Hepatocyte (in vitro differentiated cells): Measurements from ENCODE around the gene UTP25. TPM values are rescaled to one million over a fixed set of nuclear protein-coding genes. Genes with fewer than 3 reads are reported as not detected.
A peak's percentile ranks its signal among the peaks of the same experiment; 100 is the strongest.

ENCODE experiments used
- DNase-seq: peaks from one replicate; pipeline ENCODE4 v3.0.0-alpha.2; 2016; ENCODE audit warnings: low spot score
- H2AFZ ChIP-seq: fragments of 200-600 bp; sonication (generic); 2 replicates; pipeline ENCODE4 v1.6.0; 2016; ENCODE audit warnings: antibody characterized with exemption, mild to moderate bottlenecking
- H3K27ac ChIP-seq: fragments of 200-600 bp; sonication (generic); 2 replicates; pipeline ENCODE4 v1.5.1; 2016; ENCODE audit warnings: mild to moderate bottlenecking
- H3K27me3 ChIP-seq: fragments of 200-600 bp; sonication (generic); 2 replicates; pipeline ENCODE4 v1.6.1; 2016
- H3K36me3 ChIP-seq: fragments of 200-600 bp; sonication (generic); replicated peaks from 2 replicates; pipeline ENCODE4 v1.5.1; 2016; ENCODE audit warnings: low read depth; ENCODE audit not compliant: insufficient read depth
- H3K4me1 ChIP-seq: fragments of 200-600 bp; sonication (generic); 2 replicates; pipeline ENCODE4 v1.5.1; 2016; ENCODE audit warnings: mild to moderate bottlenecking, moderate library complexity; ENCODE audit not compliant: insufficient read depth
- H3K4me2 ChIP-seq: fragments of 200-600 bp; sonication (generic); 2 replicates; pipeline ENCODE4 v1.6.0; 2016
- H3K4me3 ChIP-seq: fragments of 200-600 bp; sonication (generic); 2 replicates; pipeline ENCODE4 v1.5.1; 2016; ENCODE audit warnings: mild to moderate bottlenecking
- H3K79me2 ChIP-seq: fragments of 200-600 bp; sonication (generic); 2 replicates; pipeline ENCODE4 v1.6.0; 2017; ENCODE audit warnings: mild to moderate bottlenecking
- H3K9me2 ChIP-seq: fragments of 200-600 bp; sonication (generic); replicated peaks from 2 replicates; pipeline ENCODE4 v1.6.0; 2017; ENCODE audit warnings: mild to moderate bottlenecking; ENCODE audit not compliant: insufficient read depth
- H3K9me3 ChIP-seq: fragments of 200-600 bp; sonication (generic); 2 replicates; pipeline ENCODE4 v1.5.1; 2016; ENCODE audit warnings: low read depth, mild to moderate bottlenecking
- H4K20me1 ChIP-seq: fragments of 200-600 bp; sonication (generic); 2 replicates; pipeline ENCODE4 v1.6.0; 2016; ENCODE audit warnings: mild to moderate bottlenecking; ENCODE audit not compliant: insufficient read depth, poor library complexity, severe bottlenecking
- EZH2 ChIP-seq: fragments of 200-600 bp; sonication (generic); IDR thresholded peaks from 2 replicates; pipeline ENCODE4 v1.6.1; 2016; ENCODE audit warnings: antibody characterized with exemption, mild to moderate bottlenecking, borderline replicate concordance
- EZH2phosphoT487 ChIP-seq: fragments of 200-600 bp; sonication (generic); IDR thresholded peaks from one replicate; pipeline ENCODE4 v1.6.1; 2018; ENCODE audit warnings: antibody characterized with exemption, mild to moderate bottlenecking, low read depth, moderate library complexity; ENCODE audit not compliant: unreplicated experiment, severe bottlenecking
- WGBS: methylation state at CpG from one replicate; pipeline ENCODE4 v1.1.6; 2016; ENCODE audit warnings: low lambda C conversion rate; ENCODE audit errors: missing lambda C conversion rate; 5-methylcytosine and 5-hydroxymethylcytosine counted together
- polyA plus RNA-seq: library from polyadenylated mRNA; unstranded; fragments of >200 nt; fragmentation: Nextera tagmentation; extraction: Ambion mirVana; gene quantifications from 2 replicates; pipeline ENCODE4 v1.2.1, GENCODE V29; 2016
- total RNA-seq: library from RNA; depleted of rRNA; stranded (reverse); fragments of >200 nt; gene quantifications from 2 replicates; pipeline ENCODE4 v1.2.3, GENCODE V29; 2014
- TF ChIP-seq, protein P1 (sequence below): fragments of 200-600 bp; sonication (generic); IDR thresholded peaks from 2 replicates; pipeline ENCODE4 v1.5.1; 2016; ENCODE audit warnings: antibody characterized with exemption, mild to moderate bottlenecking; ENCODE audit not compliant: poor library complexity

Gene UTP25
- total and polyA plus RNA-seq, 2 experiments from 2014 or later: 3.2 to 8.0 TPM

- Histone ChIP-seq H4K20me1 (no peaks in the 10 kb centered on the region), H3K79me2 (no peaks in the 10 kb centered on the region), H3K9me3 (no peaks in the 10 kb centered on the region), H2AFZ (no peak overlapping the region), H3K36me3 (peaks cover 3% of the 10 kb centered on the region), H3K27me3 (no peaks in the 10 kb centered on the region), H3K9me2 (no peaks in the 10 kb centered on the region), H3K4me2 (no peak overlapping the region), H3K27ac (no peak overlapping the region), H3K4me1 (no peaks in the 10 kb centered on the region), H3K4me3 (no peak overlapping the region)
- no peak for DNase-seq
- TF ChIP-seq, protein P1, sequence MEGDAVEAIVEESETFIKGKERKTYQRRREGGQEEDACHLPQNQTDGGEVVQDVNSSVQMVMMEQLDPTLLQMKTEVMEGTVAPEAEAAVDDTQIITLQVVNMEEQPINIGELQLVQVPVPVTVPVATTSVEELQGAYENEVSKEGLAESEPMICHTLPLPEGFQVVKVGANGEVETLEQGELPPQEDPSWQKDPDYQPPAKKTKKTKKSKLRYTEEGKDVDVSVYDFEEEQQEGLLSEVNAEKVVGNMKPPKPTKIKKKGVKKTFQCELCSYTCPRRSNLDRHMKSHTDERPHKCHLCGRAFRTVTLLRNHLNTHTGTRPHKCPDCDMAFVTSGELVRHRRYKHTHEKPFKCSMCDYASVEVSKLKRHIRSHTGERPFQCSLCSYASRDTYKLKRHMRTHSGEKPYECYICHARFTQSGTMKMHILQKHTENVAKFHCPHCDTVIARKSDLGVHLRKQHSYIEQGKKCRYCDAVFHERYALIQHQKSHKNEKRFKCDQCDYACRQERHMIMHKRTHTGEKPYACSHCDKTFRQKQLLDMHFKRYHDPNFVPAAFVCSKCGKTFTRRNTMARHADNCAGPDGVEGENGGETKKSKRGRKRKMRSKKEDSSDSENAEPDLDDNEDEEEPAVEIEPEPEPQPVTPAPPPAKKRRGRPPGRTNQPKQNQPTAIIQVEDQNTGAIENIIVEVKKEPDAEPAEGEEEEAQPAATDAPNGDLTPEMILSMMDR: no peak
- TF ChIP-seq EZH2phosphoT487 (no peak), EZH2 (no peak)
- 93% methylated on average over 5 of the region's 5 CpGs for WGBS
These were observed 27.9 kb downstream of the UTP25 start for GRCh38 chr1:209855623-209856022.

DNA sequence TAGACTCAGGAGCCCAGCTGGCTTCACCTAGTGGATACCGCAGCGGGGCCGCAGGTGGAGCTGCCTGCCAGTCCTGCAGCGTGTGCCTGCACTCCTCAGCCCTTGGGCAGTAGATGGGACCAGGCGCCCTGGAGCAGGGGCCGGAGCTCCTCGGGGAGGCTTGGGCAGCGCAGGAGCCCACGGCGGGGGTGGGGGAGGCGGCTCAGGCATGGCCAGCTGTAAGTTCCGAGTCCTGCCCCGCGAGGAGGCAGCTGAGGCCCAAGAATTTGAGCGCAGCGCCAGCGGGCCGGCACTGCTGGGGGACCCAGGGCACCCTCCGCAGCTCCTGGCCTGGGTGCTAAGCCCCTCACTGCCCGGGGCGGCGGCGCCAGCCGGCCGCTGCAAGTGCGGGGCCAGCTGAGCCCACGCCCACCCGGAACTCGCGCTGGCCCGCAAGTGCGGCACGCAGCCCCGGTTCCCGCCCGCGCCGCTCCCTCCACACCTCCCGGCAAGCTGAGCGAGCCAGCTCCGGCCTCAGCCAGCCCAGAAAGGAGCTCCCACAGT, 30.9 kb downstream of the UTP25 start:
- no peaks in the 10 kb centered on the region for H3K9me2 ChIP-seq
- DNase-seq: no peak
- H3K27me3 ChIP-seq: peaks cover 18% of the 10 kb centered on the region
- 96% methylated on average over 20 of the region's 41 CpGs for WGBS
- H3K4me2 ChIP-seq: no peak overlapping the region
- no peaks in the 10 kb centered on the region for H3K9me3 ChIP-seq
- no peak overlapping the region for H2AFZ ChIP-seq
- no peak for TF ChIP-seq EZH2phosphoT487
- TF ChIP-seq EZH2: no peak
- TF ChIP-seq, protein P1: no peak
- peaks cover 2% of the 10 kb centered on the region for H3K4me1 ChIP-seq
- H4K20me1 ChIP-seq: no peaks in the 10 kb centered on the region
- no peak overlapping the region for H3K27ac ChIP-seq
- H3K79me2 ChIP-seq: no peaks in the 10 kb centered on the region
- H3K36me3 ChIP-seq: peaks cover 3% of the 10 kb centered on the region
- no peak overlapping the region for H3K4me3 ChIP-seq

- no peak overlapping the region for H3K4me3 ChIP-seq
- no peaks in the 10 kb centered on the region for H3K9me3 ChIP-seq
- no peaks in the 10 kb centered on the region for H4K20me1 ChIP-seq
- TF ChIP-seq EZH2 (no peak), EZH2phosphoT487 (no peak)
- TF ChIP-seq, protein P1: peak; percentile 96
- no peak overlapping the region for H2AFZ ChIP-seq
- no peaks in the 10 kb centered on the region for H3K9me2 ChIP-seq
- H3K79me2 ChIP-seq: no peaks in the 10 kb centered on the region
- H3K36me3 ChIP-seq: no peaks in the 10 kb centered on the region
- 13% methylated on average over 7 of the region's 7 CpGs for whole genome bisulfite sequencing
- DNase-seq: peak; percentile 94
- H3K4me2 ChIP-seq: no peak overlapping the region
- H3K27me3 ChIP-seq: peaks cover 18% of the 10 kb centered on the region
- peaks cover 6% of the 10 kb centered on the region for H3K4me1 ChIP-seq
- no peak overlapping the region for H3K27ac ChIP-seq
These were observed 32.6 kb downstream of the UTP25 start for GRCh38 chr1:209860293-209860881.
